Peyer's patch (tissue), 4 donors: ENCODE results near the gene PLCXD3. TPM values are rescaled to one million over a fixed set of nuclear protein-coding genes. Genes with fewer than 3 reads are reported as not detected.

Experiments
- DNase-seq, 3 donors: peaks; one replicate each; pipeline ENCODE4 v3.0.0-alpha.2; 2017 to 2019
- H3K27ac ChIP-seq, 4 donors: fragments of 200-600 bp; sonication (generic); one replicate each; pipeline ENCODE4 v1.5.1; 2016 to 2019
- H3K27me3 ChIP-seq, 2 donors: fragments of 200-600 bp; sonication (generic); one replicate each; pipeline ENCODE4 v1.5.1; 2019
- H3K36me3 ChIP-seq, 3 donors: fragments of 200-600 bp; sonication (generic); one replicate each; pipeline ENCODE4 v1.5.1; 2016 to 2019
- H3K4me1 ChIP-seq, 4 donors: fragments of 200-600 bp; sonication (generic); one replicate each; pipeline ENCODE4 v1.5.1; 2016 to 2019
- H3K4me3 ChIP-seq, 4 donors: fragments of 200-600 bp; sonication (generic); 1 replicate in 3 of 4; 2 replicates in 1 of 4; pipeline ENCODE4 v1.5.1; 2016 to 2019; ENCODE audit warnings: mild to moderate bottlenecking in 1 of 4
- H3K9me3 ChIP-seq, 4 donors: fragments of 200-600 bp; sonication (generic); one replicate each; pipeline ENCODE4 v1.5.1; 2016 to 2019; ENCODE audit warnings: mild to moderate bottlenecking in 1 of 4
- POLR2A ChIP-seq, 2 donors: fragments of 450-650 bp; IDR thresholded peaks; one replicate each; pipeline ENCODE4 v1.5.1; 2017; ENCODE audit warnings: antibody characterized with exemption in 2 of 2, mild to moderate bottlenecking in 2 of 2, moderate library complexity in 2 of 2
- total RNA-seq, 4 donors: library from RNA; depleted of rRNA; stranded (reverse); fragments of >200 nt; gene quantifications; one replicate each; pipeline ENCODE4 v1.1.0, GENCODE V29; 2016
- TF ChIP-seq, protein P1 (sequence below), 6 experiments: fragments of 450-650 bp in 4 of 6; fragments of 200-600 bp in 2 of 6; sonication (generic) in 1 of 6; IDR thresholded peaks; one replicate each; pipeline ENCODE4 v1.5.1; 2017 to 2019; ENCODE audit warnings: antibody characterized with exemption in 6 of 6, mild to moderate bottlenecking in 3 of 6, moderate library complexity in 1 of 6

The PLCXD3 gene
- total RNA-seq, 4 donors from 2014 or later, result 0.83 to 2.8 (median 1.6) TPM

GRCh38 chr5:41522193-41522786 is 11.9 kb upstream of the PLCXD3 start:
- H3K4me1 ChIP-seq, result no peaks in the 10 kb centered on the region
- H3K27me3 ChIP-seq, result no peaks in the 10 kb centered on the region
- no peak overlapping the region for H3K27ac ChIP-seq
- H3K4me3 ChIP-seq, result no peak overlapping the region
- no peak for DNase-seq
- no peak for TF ChIP-seq POLR2A (IDR thresholded peaks at IDR 0.05)
- TF ChIP-seq, protein P1, sequence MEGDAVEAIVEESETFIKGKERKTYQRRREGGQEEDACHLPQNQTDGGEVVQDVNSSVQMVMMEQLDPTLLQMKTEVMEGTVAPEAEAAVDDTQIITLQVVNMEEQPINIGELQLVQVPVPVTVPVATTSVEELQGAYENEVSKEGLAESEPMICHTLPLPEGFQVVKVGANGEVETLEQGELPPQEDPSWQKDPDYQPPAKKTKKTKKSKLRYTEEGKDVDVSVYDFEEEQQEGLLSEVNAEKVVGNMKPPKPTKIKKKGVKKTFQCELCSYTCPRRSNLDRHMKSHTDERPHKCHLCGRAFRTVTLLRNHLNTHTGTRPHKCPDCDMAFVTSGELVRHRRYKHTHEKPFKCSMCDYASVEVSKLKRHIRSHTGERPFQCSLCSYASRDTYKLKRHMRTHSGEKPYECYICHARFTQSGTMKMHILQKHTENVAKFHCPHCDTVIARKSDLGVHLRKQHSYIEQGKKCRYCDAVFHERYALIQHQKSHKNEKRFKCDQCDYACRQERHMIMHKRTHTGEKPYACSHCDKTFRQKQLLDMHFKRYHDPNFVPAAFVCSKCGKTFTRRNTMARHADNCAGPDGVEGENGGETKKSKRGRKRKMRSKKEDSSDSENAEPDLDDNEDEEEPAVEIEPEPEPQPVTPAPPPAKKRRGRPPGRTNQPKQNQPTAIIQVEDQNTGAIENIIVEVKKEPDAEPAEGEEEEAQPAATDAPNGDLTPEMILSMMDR (IDR thresholded peaks at IDR 0.05), result no peak
- H3K9me3 ChIP-seq, result no peaks in the 10 kb centered on the region
- H3K36me3 ChIP-seq, result no peaks in the 10 kb centered on the region

DNA sequence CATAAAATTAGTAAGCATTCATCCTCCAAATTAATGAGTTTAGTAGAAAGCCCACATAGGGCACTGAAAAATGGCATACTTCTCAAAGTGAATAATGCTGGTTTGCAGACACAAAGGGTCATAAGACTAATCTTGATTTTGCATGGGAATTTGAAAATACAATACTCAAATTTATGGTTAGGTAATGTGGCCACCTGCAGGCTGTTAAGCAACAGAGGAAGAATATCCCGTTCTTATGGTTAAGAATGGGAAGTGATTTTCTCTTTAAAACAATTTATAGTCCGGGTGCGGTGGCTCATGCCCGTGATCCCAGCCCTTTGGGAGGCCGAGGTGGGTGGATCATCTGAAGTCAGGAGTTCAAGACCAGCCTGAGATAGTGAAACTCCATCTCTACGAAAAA is 9.4 kb upstream of the PLCXD3 start:
- Histone ChIP-seq H3K4me3 (no peak overlapping the region), H3K36me3 (no peaks in the 10 kb centered on the region), H3K27me3 (no peaks in the 10 kb centered on the region), H3K27ac (no peak overlapping the region), H3K9me3 (no peaks in the 10 kb centered on the region), H3K4me1 (no peaks in the 10 kb centered on the region)
- no peak for TF ChIP-seq POLR2A (IDR thresholded peaks at IDR 0.05)
- TF ChIP-seq, protein P1 (IDR thresholded peaks at IDR 0.05), result peak in 3 of 6 experiments; percentile 33 to 37 (median 36)
- DNase-seq, result no peak

DNA sequence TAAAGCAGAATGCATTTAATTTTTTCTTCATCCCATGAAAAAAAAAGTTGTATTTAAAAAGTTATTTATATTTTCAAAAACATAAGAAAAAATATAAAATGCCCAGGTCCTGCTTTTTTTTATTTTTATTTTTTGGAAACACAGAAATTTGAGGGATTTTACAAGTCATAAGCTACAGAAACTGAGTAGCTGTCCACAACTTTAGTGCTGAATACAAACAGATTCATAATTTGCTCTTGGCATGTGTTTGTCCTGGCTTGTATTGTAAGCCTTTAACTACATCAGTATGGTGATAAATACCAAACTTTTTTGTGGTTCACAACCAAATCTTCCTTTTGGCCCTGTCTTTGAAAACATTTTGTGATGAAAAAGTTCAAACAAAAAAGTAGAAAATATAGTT is 7.5 kb upstream of the PLCXD3 start:
- Histone ChIP-seq H3K36me3 (no peaks in the 10 kb centered on the region), H3K9me3 (no peaks in the 10 kb centered on the region), H3K27ac (no peak overlapping the region), H3K4me3 (no peak overlapping the region), H3K4me1 (no peaks in the 10 kb centered on the region), H3K27me3 (no peaks in the 10 kb centered on the region)
- TF ChIP-seq, protein P1 (IDR thresholded peaks at IDR 0.05), result no peak
- no peak for TF ChIP-seq POLR2A (IDR thresholded peaks at IDR 0.05)
- DNase-seq, result no peak

- Histone ChIP-seq H3K27me3 (no peaks in the 10 kb centered on the region), H3K36me3 (no peaks in the 10 kb centered on the region), H3K9me3 (no peaks in the 10 kb centered on the region), H3K27ac (no peak overlapping the region), H3K4me3 (no peak overlapping the region), H3K4me1 (peaks cover 0 to 6% (median 0%) of the 10 kb centered on the region in 4 donors)
- no peak for TF ChIP-seq POLR2A (IDR thresholded peaks at IDR 0.05)
- TF ChIP-seq, protein P1 (IDR thresholded peaks at IDR 0.05), result no peak
- no peak for DNase-seq
These were observed 840 bp upstream of the PLCXD3 start for GRCh38 chr5:41511241-41511640.

- H3K9me3 ChIP-seq, result no peaks in the 10 kb centered on the region
These were observed 814 bp downstream of the PLCXD3 start for GRCh38 chr5:41509399-41510175.

More at GRCh38 chr5:41509399-41510175, 814 bp downstream of the PLCXD3 start:
- H3K36me3 ChIP-seq, result no peaks in the 10 kb centered on the region
- H3K4me1 ChIP-seq, result peaks cover 0 to 6% (median 0%) of the 10 kb centered on the region in 4 donors
- no peaks in the 10 kb centered on the region for H3K27me3 ChIP-seq
- H3K27ac ChIP-seq, result no peak overlapping the region
- TF ChIP-seq, protein P1 (IDR thresholded peaks at IDR 0.05), result no peak
- TF ChIP-seq POLR2A (IDR thresholded peaks at IDR 0.05), result no peak
- peak overlapping the region; percentile 19 to 51 (median 37) for H3K4me3 ChIP-seq
- no peak for DNase-seq
